Glomerular visceral epithelial cell (primary cell): Measurements from ENCODE around the gene PLPP1.
"Not testable (repeated sequence)": the region's sequence is repeated elsewhere in the genome, so short reads cannot be mapped to it uniquely, and the experiment has no call there.

ENCODE experiments used
- DNase-seq: peaks from one replicate; pipeline ENCODE4 v3.0.0-alpha.2; 2016; ENCODE audit errors: extremely low spot score

The PLPP1 gene

DNA sequence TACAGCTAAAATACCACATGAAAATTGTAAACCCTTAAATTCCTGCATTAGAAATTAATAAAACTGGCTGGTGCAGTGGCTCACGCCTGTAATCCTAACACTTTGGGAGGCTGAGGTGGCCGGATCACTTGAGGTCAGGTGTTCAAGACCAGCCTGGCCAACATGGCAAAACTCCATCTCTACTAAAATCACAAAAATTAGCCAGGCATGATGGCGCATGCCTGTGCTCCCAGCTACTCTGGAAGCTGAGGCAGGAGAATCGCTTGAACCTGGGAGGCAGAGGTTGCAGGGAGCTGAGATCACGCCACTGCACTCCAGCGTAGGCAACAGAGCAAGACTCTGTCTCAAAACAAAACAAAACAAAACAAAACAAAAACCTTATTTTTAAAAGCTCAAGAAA lies 29.1 kb downstream of the PLPP1 start:
- DNase-seq: not testable (repeated sequence)

DNA sequence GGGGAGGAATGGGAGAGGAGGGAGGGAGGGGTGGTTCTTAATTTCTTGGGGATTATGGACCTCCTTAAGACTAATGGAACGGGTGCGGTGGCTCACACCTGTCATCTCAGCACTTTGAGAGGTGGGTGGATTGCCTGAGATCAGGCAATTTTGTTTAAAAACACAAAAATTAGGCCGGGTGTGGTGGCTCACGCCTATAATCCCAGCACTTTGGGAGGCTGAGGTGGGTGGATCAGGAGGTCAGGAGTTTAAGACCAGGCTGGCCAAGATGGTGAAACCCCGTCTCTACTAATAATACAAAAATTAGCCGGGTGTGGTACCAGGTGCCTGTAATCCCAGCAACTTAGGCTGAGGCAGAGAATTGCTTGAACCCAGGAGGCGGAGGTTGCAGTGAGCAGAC lies 30.8 kb downstream of the PLPP1 start:
- not testable (repeated sequence) for DNase-seq

DNA sequence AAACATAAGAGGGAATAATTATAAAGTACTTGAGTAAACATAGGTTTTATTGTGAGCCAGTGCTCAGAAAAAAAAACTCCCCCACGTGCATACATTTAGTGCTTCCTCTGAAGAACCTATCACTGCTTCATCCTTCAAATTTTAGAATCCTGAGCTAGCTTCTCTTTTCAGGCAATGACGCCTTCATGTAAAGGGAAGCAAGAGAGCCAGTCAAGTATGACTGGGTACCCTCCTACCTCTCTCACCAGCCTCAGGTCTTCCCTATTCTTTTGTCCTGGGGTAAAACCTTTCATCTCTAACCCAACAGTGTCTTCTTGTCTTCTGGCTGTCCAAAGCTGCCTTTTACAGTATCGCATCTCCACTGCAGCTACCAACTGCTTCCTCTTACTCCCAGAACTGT lies 32.0 kb downstream of the PLPP1 start:
- DNase-seq: no peak

DNA sequence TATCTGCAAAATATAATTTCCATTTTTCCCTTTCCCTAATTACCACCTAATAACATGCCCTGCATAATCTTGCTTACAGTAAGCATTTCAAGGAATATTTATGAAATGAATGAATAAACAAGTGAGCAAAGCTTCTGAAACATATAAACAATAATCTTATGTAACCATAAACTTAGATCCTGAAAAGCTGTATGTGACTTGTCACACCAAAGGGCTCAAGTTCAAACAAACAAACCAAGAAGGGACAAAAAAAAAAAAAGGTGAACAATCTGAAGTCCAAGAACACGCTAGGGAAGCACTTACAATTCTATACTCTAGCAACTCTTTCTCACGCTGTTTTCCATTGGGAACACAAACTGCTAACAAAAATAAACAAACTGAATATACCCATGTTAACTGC lies 36.3 kb downstream of the PLPP1 start:
- DNase-seq: no peak

DNA sequence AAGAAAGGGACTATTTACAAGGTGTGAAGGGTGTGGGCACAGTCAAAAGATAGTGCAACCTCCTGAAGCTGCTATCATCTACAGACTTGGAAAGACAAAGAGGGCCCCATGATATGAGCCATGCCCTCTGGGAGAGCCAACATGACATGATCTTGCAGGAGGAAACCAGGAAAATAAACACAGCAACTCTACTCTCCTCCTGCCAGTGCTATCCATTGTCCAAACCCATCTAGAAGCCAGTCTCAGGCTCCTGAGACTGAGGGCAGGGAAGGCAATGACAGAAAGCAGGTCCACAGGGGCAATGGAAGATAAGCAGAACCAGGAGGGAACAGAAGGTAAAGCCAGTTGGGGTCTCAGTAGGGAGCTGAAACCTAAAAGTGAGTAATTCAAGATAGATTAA lies 37.1 kb downstream of the PLPP1 start:
- no peak for DNase-seq

DNA sequence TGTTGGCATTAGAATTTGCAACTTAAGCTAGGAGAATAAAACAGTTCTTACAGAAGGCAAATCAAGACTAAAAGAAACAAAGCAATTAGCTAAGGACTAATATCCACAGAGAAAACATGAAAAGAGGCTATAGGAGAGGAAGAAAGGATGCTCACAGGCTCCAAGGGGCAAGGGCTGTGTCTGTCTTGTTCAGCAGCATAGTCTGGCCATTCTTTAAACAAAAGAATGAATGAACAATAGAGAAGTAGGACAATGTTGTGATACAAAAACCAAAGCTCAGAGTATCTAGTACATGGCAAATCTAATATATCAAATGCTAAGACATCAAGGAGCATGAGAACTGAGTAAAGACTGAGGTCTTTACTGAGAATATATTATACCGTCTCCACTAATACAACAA lies 39.5 kb downstream of the PLPP1 start:
- DNase-seq: no peak

DNA sequence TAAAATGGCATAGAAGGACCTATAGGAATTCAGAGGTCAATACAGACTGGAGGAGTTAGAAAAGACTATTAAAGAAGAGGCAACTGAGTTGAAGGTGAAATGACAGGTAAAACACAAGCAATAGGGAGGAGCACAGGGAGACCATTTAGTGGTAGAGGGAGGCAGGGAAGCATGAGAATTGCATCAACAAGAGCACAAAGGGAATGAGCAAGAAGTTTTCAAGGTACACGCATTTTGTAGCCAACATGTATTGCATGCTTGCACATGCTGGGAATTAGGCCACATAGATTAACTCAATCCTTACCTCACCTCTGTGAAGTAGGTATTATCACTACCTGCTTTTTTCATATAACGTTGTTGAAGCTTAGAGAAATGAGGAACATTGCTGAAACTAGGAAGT lies 42.3 kb downstream of the PLPP1 start:
- no peak for DNase-seq

DNA sequence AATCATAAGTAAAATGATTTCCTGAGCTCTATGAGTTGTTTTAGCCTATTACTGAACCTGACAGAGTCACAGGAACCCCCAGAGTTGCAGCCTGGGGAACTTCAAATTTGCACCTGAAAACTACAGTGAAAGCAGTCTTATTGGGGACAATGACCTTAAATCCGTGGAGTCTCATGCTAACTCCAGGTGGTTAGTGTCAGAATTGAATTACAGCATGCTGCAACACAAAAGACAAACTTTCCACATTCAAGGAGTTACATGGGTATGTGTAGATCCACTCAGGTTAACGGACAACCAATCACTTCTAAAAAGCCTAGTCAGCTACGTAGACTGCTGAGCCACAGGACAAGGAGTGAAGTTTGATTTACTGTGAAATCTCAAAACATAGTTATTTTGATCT lies 49.7 kb downstream of the PLPP1 start:
- no peak for DNase-seq

DNA sequence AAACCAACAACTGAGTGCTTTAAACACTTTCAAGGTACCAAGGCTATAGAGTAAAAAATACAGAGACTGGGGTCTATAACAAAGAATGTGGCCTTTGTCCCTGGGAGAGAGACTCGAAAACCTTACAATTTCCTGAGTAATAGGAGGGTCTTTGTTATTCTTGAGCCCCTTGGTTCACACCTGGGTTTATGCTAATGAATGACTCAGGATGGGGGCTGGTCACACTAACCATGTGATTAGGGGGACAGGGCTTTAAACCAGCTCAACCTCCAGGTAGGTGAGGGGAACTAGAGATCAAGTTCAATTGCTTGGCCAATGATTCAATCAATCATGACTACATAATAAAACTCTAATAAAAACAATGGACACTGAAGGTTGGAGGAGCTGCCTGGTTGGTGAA lies 50.2 kb downstream of the PLPP1 start:
- DNase-seq: no peak

DNA sequence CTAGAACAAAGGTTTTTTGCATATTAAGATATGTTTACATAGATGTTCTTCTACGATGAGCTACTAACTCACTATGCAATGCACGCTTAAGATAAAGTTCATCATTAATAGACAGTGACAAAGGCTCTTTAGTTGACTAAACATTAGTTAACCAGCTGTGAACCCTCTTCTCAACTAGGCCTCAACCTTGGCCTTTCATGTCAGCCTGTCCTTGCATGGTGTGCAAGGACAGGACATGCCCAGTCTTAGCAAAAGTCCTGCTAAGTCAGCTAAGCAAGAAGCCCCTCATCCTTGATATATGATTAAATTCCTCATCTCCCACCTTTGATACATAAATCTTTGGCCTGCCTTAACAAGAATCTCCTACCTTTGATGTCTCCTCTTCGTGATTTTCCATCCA lies 50.9 kb downstream of the PLPP1 start:
- DNase-seq: no peak

DNA sequence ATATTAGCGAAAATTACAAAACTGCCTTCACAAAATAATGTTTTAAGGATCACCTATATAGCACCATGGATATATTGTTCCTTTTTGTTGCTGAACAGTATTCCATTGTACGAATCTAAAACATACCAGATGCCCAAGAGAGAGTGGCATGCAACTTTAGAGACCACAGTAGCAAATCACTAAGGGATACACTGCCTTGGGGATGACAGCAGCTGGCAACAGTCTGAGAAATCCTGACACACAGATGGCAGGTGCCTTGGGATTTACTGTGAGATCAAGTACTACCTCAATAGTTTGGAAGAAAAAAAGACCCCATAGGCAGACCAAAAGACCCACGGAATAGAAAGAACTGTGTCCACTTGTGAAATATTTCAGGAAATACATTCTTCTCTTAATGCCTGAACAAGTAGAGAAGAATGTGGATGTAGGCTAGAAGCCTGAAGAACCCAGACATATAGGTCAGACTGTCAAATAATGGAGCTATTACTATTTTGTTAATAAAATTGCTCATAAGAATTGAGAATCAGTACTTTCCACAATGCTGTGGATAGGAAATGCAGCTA lies 53.4 kb downstream of the PLPP1 start:
- DNase-seq: no peak

DNA sequence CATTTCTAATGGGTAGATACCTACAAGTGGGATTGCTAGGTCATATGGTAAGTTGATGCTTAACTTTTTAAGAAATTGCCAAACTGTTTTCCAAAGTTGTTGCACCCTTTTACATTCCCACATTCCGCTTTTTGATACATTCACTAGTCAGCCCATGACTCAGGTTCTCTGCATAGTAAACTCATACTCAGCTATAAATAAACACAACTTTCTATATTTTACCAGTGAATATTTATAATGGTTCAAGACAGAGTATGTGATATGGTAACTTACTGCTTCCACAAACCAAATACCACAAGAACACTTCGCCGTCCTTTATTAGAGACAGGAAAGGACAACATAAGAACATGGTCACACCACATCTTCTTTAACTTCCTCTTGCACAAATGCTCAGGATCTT lies 54.0 kb downstream of the PLPP1 start:
- DNase-seq: no peak

DNA sequence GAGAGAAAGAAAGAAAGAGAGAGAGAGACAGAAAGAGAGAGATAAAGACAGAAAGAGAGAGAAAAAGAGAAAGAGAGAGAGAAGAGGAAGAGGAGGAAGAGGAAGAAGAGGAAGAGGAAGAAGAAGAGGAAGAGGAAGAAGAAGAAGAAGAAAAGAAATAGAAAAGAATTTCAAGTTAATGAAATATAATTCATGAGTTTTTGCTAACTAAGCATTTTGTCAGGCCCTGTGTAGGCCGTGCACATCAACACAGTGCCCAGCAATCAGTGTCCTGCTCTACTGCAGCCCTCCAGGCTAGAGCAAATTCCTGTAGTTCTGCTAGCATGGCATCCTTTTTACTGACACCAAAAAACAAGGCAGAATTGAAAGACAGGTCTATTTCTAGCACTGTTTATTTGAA lies 62.1 kb downstream of the PLPP1 start:
- DNase-seq: no peak

DNA sequence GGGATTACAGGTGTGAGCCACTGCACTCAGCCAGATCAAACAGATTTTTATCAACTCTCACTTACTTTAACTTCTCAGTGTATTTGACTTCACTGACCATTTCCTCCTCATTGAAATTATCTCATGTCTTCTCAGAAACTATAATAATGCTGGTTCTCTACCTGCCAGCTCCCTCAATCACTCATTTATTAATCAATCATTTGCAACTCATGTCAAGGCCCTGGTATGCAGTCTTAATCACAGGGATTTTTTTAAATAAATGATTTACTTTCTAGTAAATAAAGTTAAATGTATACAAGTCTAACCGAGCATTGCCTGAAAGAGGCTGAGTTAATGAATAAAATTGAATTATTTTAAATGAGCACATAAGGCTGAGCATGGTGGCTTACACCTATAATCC lies 63.3 kb downstream of the PLPP1 start:
- peak; percentile 14 for DNase-seq

DNA sequence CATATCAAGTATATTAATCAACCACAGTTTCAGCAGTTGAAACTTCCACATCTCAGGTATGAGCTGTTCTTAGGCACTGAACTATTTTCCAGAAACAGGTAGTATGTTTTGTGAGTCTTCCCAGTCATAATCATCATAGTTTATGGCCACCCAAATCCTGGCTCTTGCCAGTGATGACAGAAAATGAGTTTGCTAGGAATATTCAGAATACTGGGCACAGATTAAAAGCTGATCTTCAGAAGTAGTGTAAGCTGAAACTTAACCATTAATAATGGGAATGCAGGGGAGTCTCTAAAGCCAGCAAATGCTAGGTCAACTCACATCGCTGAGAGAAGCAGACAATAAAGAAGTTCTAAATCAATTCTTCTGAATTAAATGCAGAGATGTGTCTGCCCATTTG lies 64.5 kb downstream of the PLPP1 start:
- DNase-seq: no peak

DNA sequence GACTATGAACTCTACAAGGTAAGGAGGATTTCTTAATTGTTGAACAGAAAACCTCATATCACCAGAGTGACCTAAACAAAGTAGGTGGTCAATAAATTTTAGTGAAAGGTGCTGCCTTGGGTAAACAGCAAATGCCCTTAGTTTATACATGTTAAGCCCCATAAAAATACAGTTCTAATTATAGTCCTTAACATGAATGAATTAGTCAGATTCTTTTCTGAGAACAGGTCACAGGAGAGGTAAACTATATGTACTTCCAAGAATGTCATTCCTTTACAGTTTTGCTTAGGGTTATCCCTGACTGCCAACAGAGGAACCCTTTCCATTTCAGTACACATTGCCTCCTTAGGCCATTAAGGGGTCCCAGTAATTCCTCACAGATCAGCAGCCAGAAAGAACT lies 64.9 kb downstream of the PLPP1 start:
- DNase-seq: no peak

DNA sequence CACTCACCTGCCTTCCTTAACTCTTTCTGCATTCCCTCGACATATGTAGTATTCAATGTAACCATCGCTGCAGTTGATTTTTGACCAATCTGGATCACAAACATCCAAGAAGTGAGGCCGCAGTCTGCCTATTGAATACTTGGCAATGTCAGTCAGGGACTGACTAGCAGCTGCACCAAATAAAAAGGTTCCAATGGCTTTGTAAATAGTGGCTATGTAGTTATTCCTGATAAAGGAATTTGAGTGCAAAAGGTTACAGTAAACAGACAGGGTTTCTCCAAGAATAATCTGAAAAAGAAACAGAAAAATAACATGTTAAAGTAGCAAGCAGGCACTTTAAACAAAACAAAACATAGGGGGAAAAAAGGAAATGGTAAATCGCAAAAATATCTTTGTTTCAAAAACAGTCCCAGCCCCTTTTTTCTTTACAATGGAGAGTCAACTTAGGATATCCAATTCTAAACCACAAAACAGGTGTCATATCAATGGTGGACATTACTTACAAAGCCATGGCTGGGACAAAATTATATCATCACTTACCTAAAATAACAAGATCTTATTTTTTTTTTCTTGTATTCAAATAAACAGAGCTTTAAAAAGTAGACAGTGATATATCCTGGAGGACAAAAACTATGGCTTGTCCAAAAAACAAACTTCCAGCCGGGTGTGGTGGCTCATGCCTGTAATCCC lies 66.8 kb downstream of the PLPP1 start:
- DNase-seq: no peak

DNA sequence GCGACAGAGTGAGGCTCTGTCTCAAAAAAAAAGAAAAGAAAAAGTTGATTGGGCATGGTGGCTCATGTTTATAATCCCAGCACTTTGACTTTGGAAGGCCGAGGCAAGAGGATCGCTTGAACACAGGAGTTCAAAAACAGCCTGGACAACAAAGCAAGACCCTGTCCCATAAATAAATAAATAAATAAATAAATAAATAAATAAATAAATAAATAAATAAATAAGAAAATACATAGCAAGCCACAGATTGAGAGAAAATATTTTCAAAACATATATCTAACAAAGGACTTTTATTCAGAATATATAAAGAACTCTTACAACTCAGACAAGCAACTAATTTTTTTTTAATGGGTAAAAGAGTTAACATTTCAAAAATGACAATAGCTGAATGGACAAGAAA lies 71.2 kb downstream of the PLPP1 start:
- no peak for DNase-seq

DNA sequence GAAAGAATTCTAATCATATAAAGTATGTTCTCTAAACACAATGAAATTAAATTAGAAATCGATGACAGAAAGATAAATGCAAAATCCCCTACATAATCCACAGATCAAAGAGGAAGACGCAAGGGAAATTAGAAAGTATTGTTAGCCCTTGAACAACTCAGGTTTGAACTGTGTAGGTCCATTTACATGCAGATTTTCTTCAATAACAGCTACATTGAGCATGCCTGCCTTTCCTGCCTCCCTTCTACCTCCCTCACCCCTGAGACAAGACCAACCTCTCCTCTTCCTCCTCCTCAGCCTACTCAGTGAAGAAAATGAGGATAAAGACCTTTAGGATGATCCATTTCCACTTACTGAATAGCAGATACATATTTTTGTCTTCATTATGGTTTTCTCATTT lies 75.2 kb downstream of the PLPP1 start:
- DNase-seq: no peak

DNA sequence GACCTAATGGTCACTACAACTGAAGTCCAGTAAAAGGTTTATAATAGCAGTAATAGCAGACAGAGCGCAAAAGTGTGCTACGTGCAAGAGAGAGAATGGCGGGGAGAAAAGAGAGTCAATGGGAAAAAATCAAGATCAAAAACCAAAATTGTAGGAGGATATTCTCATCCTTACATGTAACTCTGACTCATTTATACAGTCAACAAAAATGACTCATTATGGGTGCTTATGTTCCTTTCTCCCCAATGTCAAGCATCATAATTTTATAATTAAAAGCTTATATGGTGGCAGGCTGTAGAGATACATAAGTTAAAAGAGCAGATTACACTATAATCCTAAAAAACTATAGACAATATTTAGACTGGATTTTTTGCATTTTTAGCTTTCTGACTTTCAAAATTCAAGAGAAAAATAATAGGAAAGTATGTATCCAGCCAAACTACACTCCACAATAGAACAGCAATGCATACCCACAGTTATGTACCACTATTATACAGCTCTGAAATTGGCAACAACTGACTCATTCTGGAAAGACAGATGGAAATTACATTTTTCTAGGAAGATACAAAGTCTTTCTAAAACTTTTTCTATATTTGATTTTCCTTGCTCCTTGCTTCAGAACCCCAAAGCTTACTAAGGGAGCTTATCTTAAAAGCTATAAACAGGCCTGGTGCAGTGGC lies 78.4 kb downstream of the PLPP1 start:
- no peak for DNase-seq

DNA sequence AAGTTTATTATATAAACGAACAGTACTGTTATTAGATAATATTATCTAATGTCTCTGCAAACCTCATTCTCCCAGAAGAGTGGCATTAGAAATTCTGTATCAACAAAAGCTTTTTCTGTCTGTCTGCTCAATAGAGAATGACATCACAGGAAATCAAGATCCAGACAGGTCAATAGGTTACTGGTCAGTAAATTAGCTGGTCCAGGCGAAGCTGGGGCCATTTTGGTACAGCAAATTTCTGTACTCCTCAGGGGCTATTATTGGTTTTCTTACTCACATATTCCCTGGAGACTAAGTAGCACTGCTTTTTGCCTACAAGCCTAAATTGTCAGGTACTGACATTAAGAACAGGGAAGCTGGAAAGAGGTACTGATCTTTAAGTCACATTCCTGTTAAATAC lies 80.5 kb downstream of the PLPP1 start:
- no peak for DNase-seq

DNA sequence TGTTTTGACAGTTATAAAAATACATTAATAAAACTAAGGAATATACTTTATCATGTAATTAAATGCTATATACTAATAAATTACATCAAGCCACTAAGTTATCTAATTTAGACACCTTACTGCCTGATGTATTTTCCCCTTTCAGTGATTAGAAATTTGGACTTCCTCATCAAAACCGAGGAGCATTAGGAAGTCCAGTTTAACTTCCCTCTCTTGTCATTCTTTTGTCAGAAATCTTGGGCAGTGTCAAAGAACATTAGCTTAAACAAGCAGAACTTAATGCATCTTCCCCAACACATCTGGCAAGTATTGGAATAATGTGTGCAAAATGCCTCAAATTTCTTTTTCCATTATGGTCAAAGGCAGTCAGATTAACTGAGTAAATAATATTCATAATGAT lies 81.6 kb downstream of the PLPP1 start:
- DNase-seq: no peak

DNA sequence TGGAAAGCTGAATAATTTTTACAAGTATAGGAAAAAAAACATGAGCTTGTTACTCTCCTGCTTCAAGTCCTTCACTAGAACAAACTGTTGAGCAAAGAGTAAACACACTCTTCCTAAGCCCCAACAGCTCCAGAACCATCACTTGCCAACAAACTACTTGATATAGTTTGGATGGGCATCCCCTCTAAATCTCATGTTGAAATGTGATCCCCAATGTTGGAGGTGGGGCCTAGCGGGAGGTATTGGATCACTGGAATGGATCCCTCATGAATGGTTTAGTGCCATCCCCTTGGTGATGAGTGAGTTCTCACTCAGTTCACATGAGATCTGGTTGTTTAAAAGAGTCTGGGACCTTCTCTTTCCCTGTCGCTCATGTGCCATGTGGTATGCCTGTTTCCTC lies 82.8 kb downstream of the PLPP1 start:
- no peak for DNase-seq
